Liver (tissue), 9 donors: ENCODE measurements around the gene ZNF410. TPM values are rescaled to one million over a fixed set of nuclear protein-coding genes. Genes with fewer than 3 reads are reported as not detected.

Experiments used
- DNase-seq: peaks from one replicate; pipeline ENCODE4 v3.0.0-alpha.2; 2017; ENCODE audit warnings: low spot score
- H3K27ac ChIP-seq, 2 donors: one replicate each; pipeline ENCODE4 v1.7.0; 2013; ENCODE audit warnings: inconsistent platforms in 2 of 2, low read length in 2 of 2, control low read depth in 1 of 2, low read depth in 1 of 2, mild to moderate bottlenecking in 1 of 2
- H3K27me3 ChIP-seq, 4 donors: one replicate each; pipeline versions ENCODE4 v1.6.1 to v1.7.0; 2013; ENCODE audit warnings: low read length in 3 of 4, inconsistent platforms in 1 of 4, mild to moderate bottlenecking in 1 of 4, moderate library complexity in 1 of 4; ENCODE audit not compliant: control insufficient read depth in 4 of 4, insufficient read depth in 4 of 4
- H3K36me3 ChIP-seq, 4 donors: one replicate each; pipeline versions ENCODE4 v1.6.1 to v1.7.0; 2013; ENCODE audit warnings: low read length in 3 of 4, mild to moderate bottlenecking in 3 of 4, low read depth in 1 of 4, moderate library complexity in 1 of 4; ENCODE audit not compliant: control insufficient read depth in 4 of 4, insufficient read depth in 3 of 4
- H3K4me1 ChIP-seq, 4 donors: one replicate each; pipeline versions ENCODE4 v1.6.1 to v1.7.0; 2013; ENCODE audit warnings: low read length in 3 of 4, mild to moderate bottlenecking in 3 of 4, moderate library complexity in 1 of 4; ENCODE audit not compliant: control insufficient read depth in 4 of 4, insufficient read depth in 4 of 4
- H3K4me3 ChIP-seq, 3 donors: one replicate each; pipeline versions ENCODE4 v1.6.1 to v1.7.0; 2013; ENCODE audit warnings: low read length in 3 of 3, control low read depth in 1 of 3, low read depth in 1 of 3, mild to moderate bottlenecking in 1 of 3
- H3K9ac ChIP-seq, 2 donors: one replicate each; pipeline ENCODE4 v1.7.0; 2013; ENCODE audit warnings: low read length in 2 of 2, mild to moderate bottlenecking in 2 of 2, moderate library complexity in 2 of 2, control low read depth in 1 of 2, low read depth in 1 of 2
- H3K9me3 ChIP-seq, 4 donors: one replicate each; pipeline versions ENCODE4 v1.6.1 to v1.7.0; 2013; ENCODE audit warnings: low read length in 3 of 4; ENCODE audit not compliant: control insufficient read depth in 4 of 4
- EGR1 ChIP-seq, 2 donors: IDR thresholded peaks; 2 replicates each; pipeline ENCODE4 v1.6.1; 2016 to 2018; ENCODE audit warnings: antibody characterized with exemption in 2 of 2, low read depth in 2 of 2
- FOXA1 ChIP-seq: IDR thresholded peaks from 2 replicates; pipeline ENCODE4 v1.6.1; 2016; ENCODE audit warnings: antibody characterized with exemption
- HNF4A ChIP-seq, 2 donors: conservative IDR thresholded peaks; 2 replicates each; pipeline ENCODE4 v1.6.1; 2016; ENCODE audit warnings: antibody characterized with exemption in 2 of 2, mild to moderate bottlenecking in 2 of 2
- HNF4G ChIP-seq: IDR thresholded peaks from 2 replicates; pipeline ENCODE4 v1.6.1; 2016; ENCODE audit warnings: antibody characterized with exemption
- JUND ChIP-seq, 2 donors: IDR thresholded peaks; 2 replicates each; pipeline ENCODE4 v1.6.1; 2016; ENCODE audit warnings: antibody characterized with exemption in 2 of 2
- NR2F2 ChIP-seq: IDR thresholded peaks from 2 replicates; pipeline ENCODE4 v1.6.1; 2016; ENCODE audit warnings: antibody characterized with exemption
- RAD21 ChIP-seq, 2 donors: IDR thresholded peaks; 2 replicates each; pipeline ENCODE4 v1.6.1; 2016; ENCODE audit warnings: antibody characterized with exemption in 2 of 2, mild to moderate bottlenecking in 2 of 2
- RXRA ChIP-seq, 2 donors: IDR thresholded peaks; 2 replicates each; pipeline ENCODE4 v1.6.1; 2017 to 2018; ENCODE audit warnings: antibody characterized with exemption in 2 of 2, mild to moderate bottlenecking in 1 of 2
- SP1 ChIP-seq: IDR thresholded peaks from 2 replicates; pipeline ENCODE4 v1.6.1; 2018; ENCODE audit warnings: antibody characterized with exemption, mild to moderate bottlenecking
- TAF1 ChIP-seq: conservative IDR thresholded peaks from 2 replicates; pipeline ENCODE4 v1.6.1; 2016; ENCODE audit warnings: antibody characterized with exemption, mild to moderate bottlenecking
- YY1 ChIP-seq: IDR thresholded peaks from 2 replicates; pipeline ENCODE4 v1.6.1; 2016; ENCODE audit warnings: antibody characterized with exemption, mild to moderate bottlenecking
- WGBS: extraction: QIAGEN DNeasy Blood & Tissue Kit; methylation state at CpG from one replicate; pipeline ENCODE4 v1.1.7; 2013; 5-methylcytosine and 5-hydroxymethylcytosine counted together
- polyA plus RNA-seq, 2 donors: library from polyadenylated mRNA; stranded (reverse) in 1 of 2; unstranded in 1 of 2; fragments of 200-250 nt in 1 of 2; fragments of >200 nt in 1 of 2; fragmentation: Nextera tagmentation in 1 of 2; extraction: Ambion mirVana in 1 of 2; gene quantifications; one replicate each; pipeline versions ENCODE4 v1.2.1 to v1.2.3, GENCODE V29; 2013 to 2015
- total RNA-seq, 2 donors: library from RNA; depleted of rRNA; stranded (reverse); fragments of >200 nt; gene quantifications; one replicate each; pipeline ENCODE4 v1.2.3, GENCODE V29; 2014
- TF ChIP-seq, protein P1 (sequence below): fragments of 150-350 bp; IDR thresholded peaks from 2 replicates; pipeline ENCODE4 v1.5.1; 2017; ENCODE audit warnings: improper control_type of control experiment, low read depth, low read length; ENCODE audit not compliant: missing input control
- TF ChIP-seq, protein P2 (sequence below): IDR thresholded peaks from 2 replicates; pipeline ENCODE4 v1.6.1; 2016; ENCODE audit warnings: antibody characterized with exemption
- TF ChIP-seq, protein P3 (sequence below): IDR thresholded peaks from 2 replicates; pipeline ENCODE4 v1.6.1; 2016; ENCODE audit warnings: antibody characterized with exemption
- TF ChIP-seq, protein P4 (sequence below): IDR thresholded peaks from 2 replicates; pipeline ENCODE4 v1.6.1; 2016; ENCODE audit warnings: antibody characterized with exemption
- donor health status: healthy.
- donor health status: healthy.
- donor health status: healthy.
- donor health status: healthy.
- donor health status: healthy.

The ZNF410 gene
- total and polyA plus RNA-seq, 4 donors = 11.2 to 33.0 (median 21.6) TPM

DNA sequence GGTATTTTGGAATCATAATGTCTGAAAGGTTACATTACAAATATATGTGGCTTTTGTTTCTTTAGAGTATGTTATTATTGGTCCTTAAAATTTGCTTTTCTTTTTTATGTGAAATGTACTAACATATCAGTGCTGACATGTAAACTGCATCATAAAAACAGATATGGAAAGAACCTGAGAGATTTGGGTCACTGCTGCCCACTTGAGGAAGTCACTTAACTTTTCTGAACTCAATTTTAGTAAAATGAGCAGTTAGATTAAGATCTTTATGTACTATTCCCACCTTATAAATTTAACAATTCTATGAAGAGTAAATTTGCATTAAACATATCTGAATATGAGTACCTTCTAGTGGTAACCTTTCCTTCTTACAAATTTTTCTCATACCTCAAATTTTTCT is 27.5 kb upstream of the ZNF410 start:
- Histone ChIP-seq H3K9me3 (no peaks in the 10 kb centered on the region), H3K9ac (no peak overlapping the region), H3K4me1 (no peaks in the 10 kb centered on the region), H3K27ac (no peak overlapping the region), H3K4me3 (no peak overlapping the region), H3K36me3 (peaks cover 2 to 13% (median 6%) of the 10 kb centered on the region in 4 donors), H3K27me3 (no peaks in the 10 kb centered on the region)
- TF ChIP-seq, protein P1, sequence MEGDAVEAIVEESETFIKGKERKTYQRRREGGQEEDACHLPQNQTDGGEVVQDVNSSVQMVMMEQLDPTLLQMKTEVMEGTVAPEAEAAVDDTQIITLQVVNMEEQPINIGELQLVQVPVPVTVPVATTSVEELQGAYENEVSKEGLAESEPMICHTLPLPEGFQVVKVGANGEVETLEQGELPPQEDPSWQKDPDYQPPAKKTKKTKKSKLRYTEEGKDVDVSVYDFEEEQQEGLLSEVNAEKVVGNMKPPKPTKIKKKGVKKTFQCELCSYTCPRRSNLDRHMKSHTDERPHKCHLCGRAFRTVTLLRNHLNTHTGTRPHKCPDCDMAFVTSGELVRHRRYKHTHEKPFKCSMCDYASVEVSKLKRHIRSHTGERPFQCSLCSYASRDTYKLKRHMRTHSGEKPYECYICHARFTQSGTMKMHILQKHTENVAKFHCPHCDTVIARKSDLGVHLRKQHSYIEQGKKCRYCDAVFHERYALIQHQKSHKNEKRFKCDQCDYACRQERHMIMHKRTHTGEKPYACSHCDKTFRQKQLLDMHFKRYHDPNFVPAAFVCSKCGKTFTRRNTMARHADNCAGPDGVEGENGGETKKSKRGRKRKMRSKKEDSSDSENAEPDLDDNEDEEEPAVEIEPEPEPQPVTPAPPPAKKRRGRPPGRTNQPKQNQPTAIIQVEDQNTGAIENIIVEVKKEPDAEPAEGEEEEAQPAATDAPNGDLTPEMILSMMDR = no peak
- no peak for DNase-seq

DNA sequence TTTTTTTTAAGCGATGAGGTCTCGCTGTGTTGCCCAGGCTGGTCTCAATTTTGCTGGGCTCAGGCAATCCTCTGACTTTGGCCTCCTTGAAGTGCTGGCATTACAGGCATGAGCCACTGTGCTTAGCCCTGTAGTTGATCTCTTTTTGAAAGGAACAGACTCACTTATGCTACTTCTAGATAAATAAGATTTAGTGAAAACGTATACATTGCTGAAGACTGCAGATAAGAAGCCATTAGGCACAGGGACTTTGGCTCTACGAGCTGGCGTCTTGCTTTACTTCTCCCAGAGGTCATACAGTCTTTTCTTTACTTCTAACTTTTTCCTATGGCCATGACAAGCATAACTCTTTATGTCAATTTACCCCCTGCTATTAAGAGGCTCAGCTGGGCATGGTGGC is 25.6 kb upstream of the ZNF410 start:
- peaks cover 0 to 15% (median 6%) of the 10 kb centered on the region in 4 donors for H3K36me3 ChIP-seq
- H3K27ac ChIP-seq = no peak overlapping the region
- no peaks in the 10 kb centered on the region for H3K4me1 ChIP-seq
- no peaks in the 10 kb centered on the region for H3K9me3 ChIP-seq
- no peak for DNase-seq
- whole genome bisulfite sequencing = 92% methylated on average over 5 of the region's 5 CpGs
- H3K27me3 ChIP-seq = no peaks in the 10 kb centered on the region
- TF ChIP-seq HNF4G (no peak), JUND (IDR thresholded peaks at IDR 0.05) (no peak), NR2F2 (no peak), HNF4A (conservative IDR thresholded peaks at IDR 0.05) (no peak), RXRA (IDR thresholded peaks at IDR 0.05) (no peak), EGR1 (IDR thresholded peaks at IDR 0.05; ENCODE audit: low read depth in 2 of 2) (no peak), FOXA1 (no peak), TAF1 (no peak)
- TF ChIP-seq, protein P2, sequence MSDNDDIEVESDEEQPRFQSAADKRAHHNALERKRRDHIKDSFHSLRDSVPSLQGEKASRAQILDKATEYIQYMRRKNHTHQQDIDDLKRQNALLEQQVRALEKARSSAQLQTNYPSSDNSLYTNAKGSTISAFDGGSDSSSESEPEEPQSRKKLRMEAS = no peak
- no peak overlapping the region for H3K9ac ChIP-seq
- H3K4me3 ChIP-seq = no peak overlapping the region

DNA sequence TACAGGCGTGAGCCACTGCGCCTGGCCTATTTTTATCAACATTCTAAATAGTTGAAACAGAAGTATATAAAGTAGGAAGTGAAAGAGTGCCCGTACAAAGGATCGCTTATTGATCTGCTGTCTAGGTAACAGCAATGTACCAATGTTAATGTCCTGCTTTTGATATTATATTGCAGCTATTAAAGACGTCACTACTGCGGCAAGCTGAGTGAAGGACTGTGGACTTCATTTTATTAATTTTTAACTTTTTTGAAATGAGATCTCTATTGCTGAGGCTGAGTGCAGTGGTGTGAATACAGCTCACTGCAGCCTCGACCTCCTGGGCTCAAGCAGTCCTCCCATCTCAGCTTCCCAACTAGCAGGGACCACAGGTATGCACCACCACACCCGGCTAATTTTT is 24.2 kb upstream of the ZNF410 start:
- peaks cover 0 to 15% (median 6%) of the 10 kb centered on the region in 4 donors for H3K36me3 ChIP-seq
- TF ChIP-seq TAF1 (no peak), SP1 (no peak), HNF4G (no peak), RAD21 (IDR thresholded peaks at IDR 0.05) (no peak), HNF4A (conservative IDR thresholded peaks at IDR 0.05) (no peak), YY1 (no peak)
- TF ChIP-seq, protein P3, sequence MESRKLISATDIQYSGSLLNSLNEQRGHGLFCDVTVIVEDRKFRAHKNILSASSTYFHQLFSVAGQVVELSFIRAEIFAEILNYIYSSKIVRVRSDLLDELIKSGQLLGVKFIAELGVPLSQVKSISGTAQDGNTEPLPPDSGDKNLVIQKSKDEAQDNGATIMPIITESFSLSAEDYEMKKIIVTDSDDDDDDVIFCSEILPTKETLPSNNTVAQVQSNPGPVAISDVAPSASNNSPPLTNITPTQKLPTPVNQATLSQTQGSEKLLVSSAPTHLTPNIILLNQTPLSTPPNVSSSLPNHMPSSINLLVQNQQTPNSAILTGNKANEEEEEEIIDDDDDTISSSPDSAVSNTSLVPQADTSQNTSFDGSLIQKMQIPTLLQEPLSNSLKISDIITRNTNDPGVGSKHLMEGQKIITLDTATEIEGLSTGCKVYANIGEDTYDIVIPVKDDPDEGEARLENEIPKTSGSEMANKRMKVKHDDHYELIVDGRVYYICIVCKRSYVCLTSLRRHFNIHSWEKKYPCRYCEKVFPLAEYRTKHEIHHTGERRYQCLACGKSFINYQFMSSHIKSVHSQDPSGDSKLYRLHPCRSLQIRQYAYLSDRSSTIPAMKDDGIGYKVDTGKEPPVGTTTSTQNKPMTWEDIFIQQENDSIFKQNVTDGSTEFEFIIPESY = no peak
- TF ChIP-seq, protein P1 = no peak
- TF ChIP-seq, protein P4, sequence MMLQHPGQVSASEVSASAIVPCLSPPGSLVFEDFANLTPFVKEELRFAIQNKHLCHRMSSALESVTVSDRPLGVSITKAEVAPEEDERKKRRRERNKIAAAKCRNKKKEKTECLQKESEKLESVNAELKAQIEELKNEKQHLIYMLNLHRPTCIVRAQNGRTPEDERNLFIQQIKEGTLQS = no peak
- no peak overlapping the region for H3K27ac ChIP-seq
- DNase-seq = no peak
- H3K4me1 ChIP-seq = no peaks in the 10 kb centered on the region
- H3K9ac ChIP-seq = no peak overlapping the region
- H3K9me3 ChIP-seq = no peaks in the 10 kb centered on the region
- H3K27me3 ChIP-seq = no peaks in the 10 kb centered on the region
- H3K4me3 ChIP-seq = no peak overlapping the region
- 74% methylated on average over 8 of the region's 8 CpGs for WGBS
